H1 (cell line): ENCODE results near the gene AP2B1. TPM values are rescaled to one million over a fixed set of nuclear protein-coding genes. Genes with fewer than 3 reads are reported as not detected.

ENCODE experiments used
- CTCF ChIA-PET: fragments of 300-600 bp; sonication (Branson Sonifier 250); formaldehyde crosslinking; loops from one replicate; lab custom pipeline; 2021; ENCODE audit not compliant: partially characterized antibody; lab: Charles Lee
- POLR2A ChIA-PET: fragments of 300-600 bp; sonication (Branson Sonifier 250); formaldehyde crosslinking; loops from one replicate; lab custom pipeline; 2021; ENCODE audit warnings: inconsistent platforms; ENCODE audit not compliant: partially characterized antibody; lab: Charles Lee
- DNase-seq, 2 experiments: peaks; one replicate each; pipeline versions ENCODE4 v3.0.0 to v3.0.0-alpha.2; 2010 to 2022; ENCODE audit warnings: low spot score in 2 of 2, low read depth in 1 of 2, mixed read lengths in 1 of 2
- FAIRE-seq: peaks from 2 replicates; lab custom pipeline; 2011; peaks lifted over from hg19 to GRCh38; lab: Jason Lieb, UNC
- H2AFZ ChIP-seq: 2 replicates; pipeline ENCODE4 v1.8.1; 2012; ENCODE audit warnings: low read length, inconsistent platforms
- H2AK5ac ChIP-seq: 2 replicates; pipeline ENCODE4 v1.6.1; 2013; ENCODE audit warnings: low read depth, low read length
- H2BK120ac ChIP-seq: replicated peaks from 2 replicates; pipeline ENCODE3; 2013; ENCODE audit warnings: low read depth, low read length, inconsistent platforms
- H2BK12ac ChIP-seq: 2 replicates; pipeline ENCODE4 v1.6.1; 2013; ENCODE audit warnings: low read depth, low read length
- H2BK15ac ChIP-seq: 2 replicates; pipeline ENCODE4 v1.6.1; 2013; ENCODE audit warnings: low read length
- H2BK20ac ChIP-seq: 2 replicates; pipeline ENCODE4 v1.6.1; 2013; ENCODE audit warnings: low read length
- H2BK5ac ChIP-seq: 2 replicates; pipeline ENCODE4 v1.6.1; 2013; ENCODE audit warnings: low read depth, low read length
- H3K14ac ChIP-seq: 2 replicates; pipeline ENCODE4 v1.6.1; 2013; ENCODE audit warnings: inconsistent platforms; ENCODE audit not compliant: insufficient read length
- H3K18ac ChIP-seq: 2 replicates; pipeline ENCODE4 v1.6.1; 2013; ENCODE audit warnings: low read length; ENCODE audit errors: extremely low read depth
- H3K23ac ChIP-seq: 2 replicates; pipeline ENCODE4 v1.6.1; 2013; ENCODE audit warnings: inconsistent platforms; ENCODE audit not compliant: insufficient read length
- H3K23me2 ChIP-seq: 2 replicates; pipeline ENCODE4 v1.6.1; 2013; ENCODE audit warnings: low read depth, low read length
- H3K27ac ChIP-seq: 2 replicates; pipeline ENCODE4 v1.6.1; 2011; ENCODE audit warnings: low read depth, low read length, inconsistent platforms
- H3K27me3 ChIP-seq, 4 experiments: replicated peaks in 1 of 4; 1 replicate in 1 of 4; 2 replicates in 3 of 4; pipeline versions ENCODE4 v1.6.1 to v1.8.1; 2011 to 2013; ENCODE audit warnings: low read length in 3 of 4, mild to moderate bottlenecking in 3 of 4, inconsistent platforms in 2 of 4, mixed read lengths in 2 of 4, moderate library complexity in 1 of 4; ENCODE audit not compliant: control insufficient read depth in 3 of 4, insufficient read depth in 3 of 4; ENCODE audit errors: extremely low read depth in 1 of 4
- H3K36me3 ChIP-seq, 4 experiments: 2 replicates each; pipeline versions ENCODE4 v1.6.1 to v1.8.1; 2011 to 2013; ENCODE audit warnings: mild to moderate bottlenecking in 4 of 4, low read length in 3 of 4, moderate library complexity in 2 of 4, control low read depth in 1 of 4, inconsistent platforms in 1 of 4; ENCODE audit not compliant: insufficient read depth in 4 of 4, control insufficient read depth in 2 of 4
- H3K4ac ChIP-seq: replicated peaks from 2 replicates; pipeline ENCODE3; 2013; ENCODE audit warnings: low read length, low read depth, mixed read lengths, inconsistent platforms; ENCODE audit not compliant: insufficient read length
- H3K4me1 ChIP-seq, 4 experiments: replicated peaks in 1 of 4; 1 replicate in 1 of 4; 2 replicates in 3 of 4; pipeline versions ENCODE4 v1.6.1 to v1.8.1; 2011 to 2013; ENCODE audit warnings: low read length in 3 of 4, inconsistent platforms in 2 of 4, mixed read lengths in 1 of 4; ENCODE audit not compliant: insufficient read depth in 4 of 4, control insufficient read depth in 3 of 4
- H3K4me2 ChIP-seq, 2 experiments: 2 replicates each; pipeline versions ENCODE4 v1.6.1 to v1.8.1; 2011 to 2013; ENCODE audit warnings: low read depth in 2 of 2, low read length in 2 of 2, control low read depth in 1 of 2, inconsistent platforms in 1 of 2, mild to moderate bottlenecking in 1 of 2; ENCODE audit not compliant: insufficient read depth in 1 of 2
- H3K4me3 ChIP-seq, 4 experiments: fragments of 200-600, 300-600 bp in 1 of 4; sonication (generic), shearing (Covaris generic), sonication (Bioruptor Twin) in 1 of 4; 2 replicates each; pipeline versions ENCODE4 v1.5.1 to v1.8.1; 2011 to 2016; ENCODE audit warnings: low read length in 4 of 4, low read depth in 3 of 4, control low read depth in 2 of 4, inconsistent platforms in 2 of 4, mild to moderate bottlenecking in 2 of 4, mixed read lengths in 1 of 4, moderate library complexity in 1 of 4; ENCODE audit not compliant: insufficient read depth in 2 of 4; ENCODE audit errors: extremely low read depth in 1 of 4
- H3K56ac ChIP-seq: replicated peaks from 2 replicates; pipeline ENCODE3; 2013; ENCODE audit warnings: low read depth, mild to moderate bottlenecking, mixed read lengths, low read length, inconsistent platforms; ENCODE audit not compliant: insufficient read length
- H3K79me1 ChIP-seq: 2 replicates; pipeline ENCODE4 v1.6.1; 2013; ENCODE audit warnings: low read depth, low read length, control low read depth
- H3K79me2 ChIP-seq, 2 experiments: 2 replicates each; pipeline versions ENCODE4 v1.6.1 to v1.8.1; 2012 to 2013; ENCODE audit warnings: low read length in 2 of 2, mild to moderate bottlenecking in 2 of 2, inconsistent platforms in 1 of 2; ENCODE audit not compliant: insufficient read depth in 2 of 2, control insufficient read depth in 1 of 2
- H3K9ac ChIP-seq, 4 experiments: replicated peaks in 1 of 4; 1 replicate in 1 of 4; 2 replicates in 3 of 4; pipeline versions ENCODE4 v1.6.1 to v1.8.1; 2011 to 2013; ENCODE audit warnings: low read depth in 3 of 4, low read length in 3 of 4, control low read depth in 2 of 4, mild to moderate bottlenecking in 2 of 4, moderate library complexity in 2 of 4, inconsistent platforms in 1 of 4; ENCODE audit errors: extremely low read depth in 1 of 4
- H3K9me3 ChIP-seq, 2 experiments: 2 replicates each; pipeline versions ENCODE4 v1.6.1 to v1.8.1; 2012 to 2013; ENCODE audit warnings: mild to moderate bottlenecking in 2 of 2, moderate library complexity in 2 of 2, control low read depth in 1 of 2, inconsistent platforms in 1 of 2, low read depth in 1 of 2, low read length in 1 of 2, mixed read lengths in 1 of 2; ENCODE audit not compliant: insufficient read depth in 2 of 2
- H4K20me1 ChIP-seq, 2 experiments: replicated peaks in 1 of 2; 2 replicates each; pipeline versions ENCODE3 to v1.8.1; 2011 to 2013; ENCODE audit warnings: inconsistent platforms in 2 of 2, low read length in 2 of 2, mild to moderate bottlenecking in 1 of 2; ENCODE audit not compliant: insufficient read depth in 2 of 2, control insufficient read depth in 1 of 2
- H4K5ac ChIP-seq: 2 replicates; pipeline ENCODE4 v1.6.1; 2013; ENCODE audit warnings: low read length, low read depth, mixed read lengths, inconsistent platforms; ENCODE audit not compliant: insufficient read length
- H4K8ac ChIP-seq: 2 replicates; pipeline ENCODE4 v1.8.0; 2013; ENCODE audit warnings: mild to moderate bottlenecking, moderate library complexity, low read length, inconsistent platforms; ENCODE audit not compliant: insufficient read depth; ENCODE audit errors: extremely low read depth
- H4K91ac ChIP-seq: replicated peaks from 2 replicates; pipeline ENCODE3; 2013; ENCODE audit warnings: low read length, mixed read lengths, inconsistent platforms; ENCODE audit not compliant: insufficient read length
- EZH2 ChIP-seq: fragments of 200-600 bp; sonication (generic); IDR thresholded peaks from 2 replicates; pipeline ENCODE4 v1.7.1; 2012; ENCODE audit warnings: low read depth, mild to moderate bottlenecking, moderate library complexity, low read length, inconsistent platforms; ENCODE audit not compliant: severe bottlenecking
- WGBS, 2 experiments: shearing (Covaris generic) in 1 of 2; methylation state at CpG; one replicate each; pipeline versions ENCODE4 v1.1.6 to v1.1.7; 2013 to 2015; ENCODE audit warnings: low lambda C conversion rate in 2 of 2, mixed read lengths in 2 of 2, inconsistent platforms in 1 of 2, low coverage in 1 of 2, missing lambda C conversion rate in 1 of 2; ENCODE audit not compliant: insufficient replicate concordance in 2 of 2, insufficient coverage in 1 of 2, insufficient read length in 1 of 2; ENCODE audit errors: extremely low coverage in 1 of 2, missing lambda C conversion rate in 1 of 2; 5-methylcytosine and 5-hydroxymethylcytosine counted together
- polyA plus RNA-seq, 7 experiments: library from polyadenylated mRNA; depleted of rRNA in 3 of 7; stranded (reverse) in 5 of 7; unstranded in 2 of 7; fragments of >200 nt in 5 of 7; fragments of 200-250 nt in 2 of 7; gene quantifications; 1 replicate in 5 of 7; 2 replicates in 1 of 7; 4 replicates in 1 of 7; pipeline versions ENCODE4 v1.2.1 to v1.2.3, GENCODE V29; 2011 to 2013; ENCODE audit warnings: missing spikeins in 2 of 7, mixed read lengths in 2 of 7
- total RNA-seq: library from RNA; stranded (reverse); fragmentation: NEBNext Ultra II Directional; extraction: Animal tissue kit (Norgen Biotek cat#: 25700); gene quantifications from 2 replicates; pipeline ENCODE4 v1.2.1, GENCODE V29; 2021

AP2B1 gene
- total and polyA plus RNA-seq, 2 of the 8 experiments (the other 6 are each of a cell fraction or from before 2014, with no cell fraction given): 95.5 to 199 TPM

DNA sequence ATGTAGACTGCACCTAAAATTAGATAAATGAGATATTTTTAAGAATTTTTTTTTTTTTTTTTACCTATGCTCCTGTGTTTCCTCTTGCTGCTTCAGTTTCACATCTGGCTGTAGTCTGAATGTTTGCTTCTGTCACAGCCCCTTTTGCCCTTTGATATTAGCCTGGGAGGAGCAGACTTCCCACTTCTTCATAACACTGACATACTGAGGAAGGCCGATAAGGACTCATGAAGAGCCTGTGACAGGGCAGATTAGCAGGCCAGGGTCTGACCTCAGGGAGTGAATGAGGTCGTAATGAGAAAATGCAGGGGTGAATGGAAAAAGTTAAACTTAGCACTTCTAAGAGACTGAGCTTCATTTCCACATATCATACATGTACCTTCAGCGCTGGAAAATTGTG lies 26.4 kb upstream of the AP2B1 start, which contains the start of gene SLFN14:
TSS of gene SLFN14 (minus strand) at position 117 of the 400 bp plus-strand sequence. CDS start 2,757 bp downstream, outside the sequence.
- H3K4me3 ChIP-seq: no peak within 1 kb of the TSS
- no peak within 1 kb of the TSS for H3K56ac ChIP-seq
- H2BK12ac ChIP-seq: no peak within 1 kb of the TSS
- no peak within 1 kb of the TSS for H2BK20ac ChIP-seq
- H4K91ac ChIP-seq: no peak within 1 kb of the TSS
- H3K79me1 ChIP-seq: no peaks in the 10 kb centered on the region
- no peaks in the 10 kb centered on the region for H3K4me1 ChIP-seq
- H2AK5ac ChIP-seq: no peak within 1 kb of the TSS
- no peaks in the 10 kb centered on the region for H3K79me2 ChIP-seq
- H3K4me2 ChIP-seq: no peak within 1 kb of the TSS
- no peak for TF ChIP-seq EZH2
- no peak within 1 kb of the TSS for H2BK15ac ChIP-seq
- no peak for FAIRE-seq
- no peak within 1 kb of the TSS for H2BK5ac ChIP-seq
- H3K9me3 ChIP-seq: no peaks in the 10 kb centered on the region
- no peaks in the 10 kb centered on the region; a peak in 1 of 7 replicates for H3K27me3 ChIP-seq
- no peak within 1 kb of the TSS for H3K27ac ChIP-seq
- no peaks in the 10 kb centered on the region for H4K20me1 ChIP-seq
- no peak within 1 kb of the TSS for H3K23ac ChIP-seq
- DNase-seq: no peak
- 81% methylated on average over 3 of the region's 3 CpGs; no CpG with 5 or more reads in 1 of the 2 experiments for WGBS, 2 experiments
- H4K8ac ChIP-seq: no peak within 1 kb of the TSS
- H3K4ac ChIP-seq: no peak within 1 kb of the TSS
- ChIA-PET POLR2A (interaction anchor here (0.9 kb wide), 1 partner anchor 26 kb away, joined by 5 read pairs; the partner anchor contains the start of gene AP2B1), CTCF (no interaction called here)
- H3K23me2 ChIP-seq: no peaks in the 10 kb centered on the region
- no peak within 1 kb of the TSS for H2AFZ ChIP-seq
- H3K14ac ChIP-seq: no peak within 1 kb of the TSS
- H3K9ac ChIP-seq: no peak within 1 kb of the TSS
- no peaks in the 10 kb centered on the region for H3K36me3 ChIP-seq
- no peak within 1 kb of the TSS for H4K5ac ChIP-seq
- no peak within 1 kb of the TSS for H2BK120ac ChIP-seq
- no peak within 1 kb of the TSS for H3K18ac ChIP-seq
